Loucy (cell line): ENCODE results near the gene SUN2.

Source experiments
- EZH2phosphoT487 ChIP-seq: fragments of 200-600 bp; IDR thresholded peaks from 2 replicates; pipeline ENCODE4 v1.6.1; 2018; ENCODE audit warnings: antibody characterized with exemption, mild to moderate bottlenecking, moderate library complexity, borderline replicate concordance
- TF ChIP-seq, protein P1 (sequence below): fragments of 200-600 bp; sonication (generic); conservative IDR thresholded peaks from 2 replicates; pipeline ENCODE4 v1.5.1; 2014; ENCODE audit warnings: mild to moderate bottlenecking, antibody characterized with exemption, low read length

DNA sequence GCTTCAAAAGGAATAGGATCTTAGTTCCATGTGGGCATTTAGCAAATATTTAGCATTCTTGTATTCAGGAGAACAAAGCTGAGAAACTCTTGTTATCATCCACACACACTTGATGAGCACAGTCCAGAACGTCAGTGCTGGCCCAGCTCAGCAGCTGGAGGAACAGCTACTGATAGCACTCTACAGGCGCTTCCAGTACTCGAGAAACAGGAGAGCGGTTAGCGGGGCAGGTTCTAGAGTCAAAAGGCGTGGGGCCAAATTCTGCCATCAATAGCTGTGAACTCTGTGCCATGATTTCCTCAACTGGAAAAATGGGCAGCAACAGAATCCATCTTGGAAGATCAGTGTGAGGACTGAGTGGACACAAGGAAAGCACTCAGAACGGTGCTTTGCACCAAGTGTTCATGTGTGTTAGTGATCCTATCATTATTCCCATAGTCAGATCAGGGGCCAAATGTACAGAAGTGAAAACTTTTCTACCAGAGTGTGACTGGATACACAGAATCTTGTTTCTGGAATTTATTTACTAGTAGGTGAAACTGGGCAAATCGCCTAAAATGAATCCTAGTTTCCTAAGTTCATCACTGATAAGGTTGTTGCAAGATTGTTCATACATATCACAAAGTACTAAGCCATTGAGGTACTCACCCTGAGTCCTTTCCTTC, 58.2 kb downstream of the SUN2 start:
- TF ChIP-seq, protein P1, sequence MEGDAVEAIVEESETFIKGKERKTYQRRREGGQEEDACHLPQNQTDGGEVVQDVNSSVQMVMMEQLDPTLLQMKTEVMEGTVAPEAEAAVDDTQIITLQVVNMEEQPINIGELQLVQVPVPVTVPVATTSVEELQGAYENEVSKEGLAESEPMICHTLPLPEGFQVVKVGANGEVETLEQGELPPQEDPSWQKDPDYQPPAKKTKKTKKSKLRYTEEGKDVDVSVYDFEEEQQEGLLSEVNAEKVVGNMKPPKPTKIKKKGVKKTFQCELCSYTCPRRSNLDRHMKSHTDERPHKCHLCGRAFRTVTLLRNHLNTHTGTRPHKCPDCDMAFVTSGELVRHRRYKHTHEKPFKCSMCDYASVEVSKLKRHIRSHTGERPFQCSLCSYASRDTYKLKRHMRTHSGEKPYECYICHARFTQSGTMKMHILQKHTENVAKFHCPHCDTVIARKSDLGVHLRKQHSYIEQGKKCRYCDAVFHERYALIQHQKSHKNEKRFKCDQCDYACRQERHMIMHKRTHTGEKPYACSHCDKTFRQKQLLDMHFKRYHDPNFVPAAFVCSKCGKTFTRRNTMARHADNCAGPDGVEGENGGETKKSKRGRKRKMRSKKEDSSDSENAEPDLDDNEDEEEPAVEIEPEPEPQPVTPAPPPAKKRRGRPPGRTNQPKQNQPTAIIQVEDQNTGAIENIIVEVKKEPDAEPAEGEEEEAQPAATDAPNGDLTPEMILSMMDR, result no peak
- TF ChIP-seq EZH2phosphoT487, result no peak
